Measurements from ENCODE around the gene NDFIP1.
A peak's percentile ranks its signal among the peaks of the same experiment; 100 is the strongest.
"Not testable (repeated sequence)": the region's sequence is repeated elsewhere in the genome, so short reads cannot be mapped to it uniquely, and the experiment has no call there.

Gene NDFIP1, protein sequence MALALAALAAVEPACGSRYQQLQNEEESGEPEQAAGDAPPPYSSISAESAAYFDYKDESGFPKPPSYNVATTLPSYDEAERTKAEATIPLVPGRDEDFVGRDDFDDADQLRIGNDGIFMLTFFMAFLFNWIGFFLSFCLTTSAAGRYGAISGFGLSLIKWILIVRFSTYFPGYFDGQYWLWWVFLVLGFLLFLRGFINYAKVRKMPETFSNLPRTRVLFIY

DNA sequence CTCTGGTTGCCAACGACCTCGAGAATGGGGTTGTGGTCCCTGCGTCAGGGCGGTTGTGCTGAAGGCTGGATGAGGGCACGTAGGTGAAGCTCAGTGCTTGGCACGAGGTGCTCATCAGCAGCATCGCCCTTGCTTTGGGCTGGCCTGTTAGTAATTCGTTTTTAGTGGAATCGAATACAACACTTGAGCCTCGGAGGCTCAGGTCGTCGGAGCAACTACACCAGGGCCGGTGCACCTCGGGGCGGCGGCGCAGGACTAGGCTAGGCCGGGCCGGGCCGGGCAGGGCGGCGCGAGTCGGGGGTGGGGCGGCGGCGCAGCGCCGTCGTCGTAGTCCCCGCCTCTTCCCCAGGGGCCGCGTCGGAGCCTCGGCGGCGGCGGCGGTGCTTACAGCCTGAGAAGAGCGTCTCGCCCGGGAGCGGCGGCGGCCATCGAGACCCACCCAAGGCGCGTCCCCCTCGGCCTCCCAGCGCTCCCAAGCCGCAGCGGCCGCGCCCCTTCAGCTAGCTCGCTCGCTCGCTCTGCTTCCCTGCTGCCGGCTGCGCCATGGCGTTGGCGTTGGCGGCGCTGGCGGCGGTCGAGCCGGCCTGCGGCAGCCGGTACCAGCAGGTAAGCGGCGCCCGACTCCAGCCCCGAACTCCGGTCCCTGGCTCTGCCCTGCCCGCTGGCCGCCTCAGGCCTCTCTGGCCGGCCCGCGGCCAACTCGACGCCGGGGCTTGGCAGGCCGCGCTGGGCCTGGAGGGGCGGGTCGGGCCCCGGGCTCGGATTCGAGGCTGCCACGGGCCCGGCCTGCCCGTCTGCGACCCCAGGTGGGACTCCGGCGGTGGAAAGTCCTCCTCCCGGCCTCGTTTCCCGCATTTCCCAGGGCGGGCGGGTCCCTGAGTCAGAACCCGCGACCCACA lies at the start of gene NDFIP1:
TSS of gene NDFIP1 (plus strand) at position 348 of the 899 bp plus-strand sequence. CDS start at position 544, 196 bp downstream.
- peak; percentile 68 to 69 for DNase-seq (ENCODE audit: low read depth in 1 of 2, low spot score in 1 of 2)

DNA sequence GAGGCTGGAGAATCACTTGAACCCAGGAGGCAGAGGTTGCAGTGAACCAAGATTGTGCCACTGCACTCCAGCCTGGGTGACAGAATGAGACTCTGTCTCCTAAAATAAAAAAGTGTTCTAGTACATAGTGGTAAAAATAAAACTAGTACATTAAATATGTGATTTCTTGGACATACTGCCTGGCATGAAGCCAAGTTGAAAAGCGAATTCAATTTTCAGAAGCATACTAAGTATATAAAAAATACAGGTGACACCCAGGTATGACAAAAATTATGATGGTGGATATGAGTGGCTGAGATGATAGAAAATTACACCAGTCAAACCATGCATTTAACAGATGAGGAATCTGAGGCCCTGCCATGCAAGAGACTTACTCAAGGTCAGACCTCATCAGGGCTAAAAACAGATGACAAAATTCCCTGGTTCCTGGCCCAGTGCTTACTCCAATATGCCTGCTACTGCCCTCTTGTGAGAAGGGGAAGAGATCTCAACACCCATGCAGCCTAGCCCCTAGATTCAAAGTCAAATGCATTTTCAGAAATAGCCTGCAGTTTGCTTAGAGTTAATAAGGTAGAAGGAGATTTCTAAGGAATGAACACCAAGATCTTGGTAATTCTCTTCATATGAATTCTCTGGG lies 49.2 kb upstream of the NDFIP1 start:
- DNase-seq (ENCODE audit: low read depth in 1 of 2, low spot score in 1 of 2), result no peak

DNA sequence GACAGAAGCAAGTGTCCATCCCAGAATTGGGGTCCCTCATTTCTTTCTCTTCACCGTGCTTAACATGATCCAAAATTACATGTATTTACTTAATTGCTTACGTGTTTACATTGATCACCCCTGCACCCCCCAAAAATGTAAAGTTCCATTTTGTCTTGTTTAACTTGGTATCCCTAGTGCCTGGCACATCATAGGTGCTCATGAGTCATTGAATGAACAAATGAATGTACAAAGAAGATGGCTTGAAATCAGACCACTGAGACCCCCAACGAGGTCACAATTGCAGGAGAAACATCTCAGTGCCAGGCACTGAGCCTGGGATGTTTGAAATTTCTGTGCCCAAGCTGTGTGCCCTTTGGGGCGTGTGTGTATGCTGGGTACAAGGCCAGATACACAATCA lies 45.2 kb upstream of the NDFIP1 start:
- no peak for DNase-seq (ENCODE audit: low read depth in 1 of 2, low spot score in 1 of 2)

DNA sequence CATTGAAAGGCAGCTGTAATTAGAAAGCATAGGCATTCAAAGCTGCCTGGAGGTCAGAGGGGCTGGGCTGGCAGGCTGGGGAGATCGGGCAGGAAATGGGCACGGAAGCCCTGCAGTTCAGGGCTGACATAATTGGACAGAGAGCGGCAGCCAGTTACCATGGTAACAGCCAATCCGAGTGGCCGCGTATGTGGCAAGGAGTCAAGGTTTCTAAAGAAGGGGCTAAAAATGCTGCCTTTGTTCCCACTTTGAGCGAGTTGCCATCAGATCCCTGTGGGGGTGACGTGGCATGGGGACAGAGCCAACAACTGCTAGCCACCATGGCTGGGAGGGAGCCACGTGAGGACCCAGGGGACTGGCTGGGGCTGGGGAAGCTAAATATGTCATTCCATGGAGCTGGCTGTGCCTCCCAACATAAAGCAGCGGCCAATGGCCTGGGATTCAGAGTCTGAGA lies 44.7 kb upstream of the NDFIP1 start:
- peak in 1 of 2 donors; percentile 11 for DNase-seq (ENCODE audit: low read depth in 1 of 2, low spot score in 1 of 2)

GRCh38 chr5:142065273-142065672 lies 43.3 kb upstream of the NDFIP1 start:
- no peak for DNase-seq (ENCODE audit: low read depth in 1 of 2, low spot score in 1 of 2)

- DNase-seq (ENCODE audit: low read depth in 1 of 2, low spot score in 1 of 2), result no peak
Observed at GRCh38 chr5:142069606-142070399, 38.8 kb upstream of the NDFIP1 start.

- no peak for DNase-seq (ENCODE audit: low read depth in 1 of 2, low spot score in 1 of 2)
Observed at GRCh38 chr5:142070734-142071133, 37.8 kb upstream of the NDFIP1 start.

GRCh38 chr5:142072488-142072887 lies 36.1 kb upstream of the NDFIP1 start:
- DNase-seq (ENCODE audit: low read depth in 1 of 2, low spot score in 1 of 2), result no peak

GRCh38 chr5:142073362-142073988 lies 35.1 kb upstream of the NDFIP1 start:
- no peak for DNase-seq (ENCODE audit: low read depth in 1 of 2, low spot score in 1 of 2)

DNA sequence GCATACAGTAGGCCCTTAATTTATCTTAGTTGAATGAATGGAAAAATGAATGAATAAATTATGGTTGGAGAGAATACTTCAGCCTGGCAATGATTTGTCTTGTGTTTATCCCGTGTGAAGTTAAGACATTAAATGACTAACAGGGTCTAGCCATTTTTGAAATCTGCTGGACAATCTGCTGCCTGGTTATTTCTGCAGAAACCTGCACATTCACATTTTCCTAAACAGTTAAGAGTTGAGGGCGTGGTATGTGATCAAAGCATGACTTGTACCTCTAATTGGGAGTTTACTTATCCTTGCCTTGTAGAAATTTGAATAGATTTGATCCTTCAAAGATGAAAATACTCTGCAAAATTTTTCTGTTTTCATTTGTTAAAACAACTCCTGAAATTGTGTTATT lies 34.6 kb upstream of the NDFIP1 start:
- DNase-seq (ENCODE audit: low read depth in 1 of 2, low spot score in 1 of 2), result no peak

- no peak for DNase-seq (ENCODE audit: low read depth in 1 of 2, low spot score in 1 of 2)
Observed at GRCh38 chr5:142078221-142078620, 30.4 kb upstream of the NDFIP1 start.

DNA sequence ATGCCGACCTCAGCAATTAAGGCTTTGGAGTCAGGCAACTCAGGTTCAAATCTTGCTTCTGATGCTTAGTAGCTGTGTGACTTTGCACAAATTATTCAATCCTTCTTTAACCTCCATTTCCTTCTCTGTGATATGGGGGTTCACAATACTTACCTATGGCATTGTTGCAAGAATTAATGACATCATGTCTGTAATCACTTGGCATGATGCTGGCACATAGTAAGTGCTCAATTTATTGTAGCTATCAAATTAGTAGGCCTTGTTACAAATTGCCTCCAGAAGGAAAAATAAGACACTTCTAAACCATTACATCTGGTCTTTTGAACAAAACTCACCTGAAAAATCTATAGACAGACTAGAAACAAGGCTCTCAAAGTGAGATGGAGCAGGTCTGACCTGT lies 29.9 kb upstream of the NDFIP1 start:
- DNase-seq (ENCODE audit: low read depth in 1 of 2, low spot score in 1 of 2), result no peak

- no peak for DNase-seq (ENCODE audit: low read depth in 1 of 2, low spot score in 1 of 2)
Observed at GRCh38 chr5:142079306-142079721, 29.3 kb upstream of the NDFIP1 start.

GRCh38 chr5:142080248-142080647 lies 28.3 kb upstream of the NDFIP1 start:
- no peak for DNase-seq (ENCODE audit: low read depth in 1 of 2, low spot score in 1 of 2)

DNA sequence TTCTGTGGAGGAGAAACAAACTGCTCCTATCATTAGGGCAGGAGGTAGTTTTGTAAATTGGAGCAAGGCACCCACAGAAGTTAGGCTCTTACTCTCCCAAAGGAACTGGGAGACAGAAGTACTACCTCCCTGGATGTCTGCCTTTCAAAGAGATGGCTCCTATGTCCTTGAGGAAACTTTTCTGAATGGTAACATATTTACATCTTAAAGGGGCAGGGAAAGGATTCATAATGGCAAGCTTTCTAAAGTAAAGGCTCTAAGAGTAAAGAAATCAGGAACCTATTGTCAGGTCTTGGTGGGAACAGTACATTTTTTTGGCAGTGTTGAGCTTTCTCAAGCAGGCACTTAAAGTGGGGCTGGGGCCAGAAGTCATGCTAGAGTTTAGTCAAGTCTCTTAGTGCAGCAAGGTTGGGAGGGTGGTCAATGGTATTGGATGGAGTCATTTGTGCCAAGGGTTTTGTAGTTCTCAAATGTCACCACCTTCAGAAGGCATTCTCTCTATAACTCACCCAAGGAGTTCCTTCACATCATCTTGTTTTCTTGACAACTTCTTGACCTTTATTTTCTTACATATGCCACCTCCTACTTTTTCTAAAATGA lies 26.3 kb upstream of the NDFIP1 start:
- no peak for DNase-seq (ENCODE audit: low read depth in 1 of 2, low spot score in 1 of 2)

- DNase-seq (ENCODE audit: low read depth in 1 of 2, low spot score in 1 of 2), result no peak
Observed at GRCh38 chr5:142086229-142086628, 22.4 kb upstream of the NDFIP1 start.

DNA sequence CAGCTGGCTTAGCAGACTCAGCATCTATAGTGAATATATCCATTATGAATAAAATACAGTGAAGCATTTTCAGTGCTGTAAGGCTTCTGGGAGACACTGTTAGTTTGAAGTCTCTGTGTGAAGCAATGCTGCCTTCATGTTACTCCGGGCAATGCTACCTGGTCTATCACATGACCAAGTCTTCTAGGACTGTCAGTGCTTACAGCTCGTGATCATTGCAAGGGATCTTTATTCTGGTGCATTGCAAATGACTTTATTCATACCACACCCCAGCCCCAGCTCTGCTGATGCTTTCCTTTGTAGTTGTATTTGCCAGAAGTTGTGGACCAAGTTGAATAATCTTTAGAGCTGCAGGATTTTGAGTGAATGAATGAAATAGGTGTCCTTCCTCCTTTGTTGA lies 21.9 kb upstream of the NDFIP1 start:
- DNase-seq (ENCODE audit: low read depth in 1 of 2, low spot score in 1 of 2), result no peak

DNA sequence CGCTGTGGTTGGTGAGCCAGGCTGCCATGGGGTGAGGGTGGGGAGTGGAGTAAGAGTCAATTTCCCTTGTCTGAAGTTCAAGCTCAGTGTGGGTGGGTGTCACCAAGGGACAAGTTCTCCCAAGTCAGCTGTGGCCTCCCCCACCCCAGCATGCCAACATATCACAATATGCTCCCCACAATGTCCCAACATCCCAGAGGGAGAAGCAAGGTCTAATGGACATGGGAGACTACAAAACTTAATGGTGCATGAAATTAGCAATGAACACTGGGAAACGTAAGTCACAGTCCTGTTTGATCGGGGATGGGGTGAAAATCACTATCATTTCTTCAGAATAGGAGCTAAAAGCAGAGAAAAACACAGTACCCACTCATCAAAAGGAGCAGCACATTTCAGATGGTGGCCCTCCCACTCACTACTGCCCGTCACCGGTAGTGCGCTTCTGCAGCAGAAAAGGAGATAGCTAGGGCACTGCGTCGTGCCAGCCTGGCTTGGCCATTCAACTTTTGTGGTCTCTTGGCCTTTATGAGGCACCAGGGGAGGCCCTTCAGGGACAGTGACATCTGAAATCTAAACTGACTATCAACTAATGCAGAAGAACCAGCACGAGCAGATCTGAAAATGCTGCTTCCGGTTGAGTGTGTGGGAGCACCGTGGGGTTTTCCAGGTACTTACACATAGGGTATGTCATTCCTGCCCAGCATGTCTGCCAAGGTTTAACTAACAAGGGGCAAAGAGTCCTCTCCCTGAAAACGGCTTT lies 20.5 kb upstream of the NDFIP1 start:
- DNase-seq (ENCODE audit: low read depth in 1 of 2, low spot score in 1 of 2), result no peak

DNA sequence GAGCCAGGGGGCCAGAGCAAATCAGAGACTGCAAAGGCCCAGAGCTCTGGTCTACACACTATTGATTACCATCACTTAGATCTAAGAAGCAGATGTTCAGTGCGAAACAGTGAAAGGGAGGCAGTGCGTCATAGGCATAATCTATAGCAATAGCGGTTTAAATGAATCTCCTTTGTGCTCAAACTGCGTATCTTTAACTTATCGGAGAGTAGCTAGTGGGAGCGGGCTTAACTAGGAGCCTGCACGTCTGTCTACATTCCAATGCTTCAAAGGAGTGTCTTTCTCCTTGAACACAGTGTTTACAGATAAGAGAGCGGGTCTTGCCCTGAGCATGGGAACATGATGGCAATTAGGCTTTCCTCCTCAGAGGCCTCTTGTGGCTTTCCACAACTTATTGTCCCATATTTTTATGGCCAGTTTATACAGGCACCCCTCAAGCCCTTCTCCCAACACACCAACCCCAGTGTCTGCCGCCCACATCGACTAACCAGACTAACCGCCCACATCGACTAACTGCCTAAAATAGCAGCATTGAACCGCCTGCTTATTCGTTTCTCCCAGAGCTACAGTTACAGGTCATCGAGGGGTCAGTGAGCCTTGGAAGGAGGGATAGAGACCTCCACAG lies 19.6 kb upstream of the NDFIP1 start:
- not testable (repeated sequence) for DNase-seq (ENCODE audit: low read depth in 1 of 2, low spot score in 1 of 2)
